Stimulated activated CD4-positive, alpha-beta T cell treated with anti-CD3 and anti-CD28 coated beads, TNF-alpha, amount 100 ng/mL, for 24 hours (primary cell): ENCODE data around the gene ABLIM2.
A peak's percentile ranks its signal among the peaks of the same experiment; 100 is the strongest.

Experiments used
- DNase-seq, 3 experiments: peaks; one replicate each; pipeline ENCODE4 v3.0.0-alpha.2; 2020; ENCODE audit warnings: low read depth in 3 of 3

Gene ABLIM2

GRCh38 chr4:8005033-8005808 is 153.4 kb downstream of the ABLIM2 start:
- DNase-seq, result no peak

GRCh38 chr4:8004066-8004465 is 154.5 kb downstream of the ABLIM2 start:
- no peak for DNase-seq

GRCh38 chr4:8002525-8003309 is 155.9 kb downstream of the ABLIM2 start:
- no peak for DNase-seq

- no peak for DNase-seq
These were observed 156.9 kb downstream of the ABLIM2 start for GRCh38 chr4:8001564-8002355.

GRCh38 chr4:8000721-8001491 is 157.7 kb downstream of the ABLIM2 start:
- DNase-seq, result no peak

GRCh38 chr4:8000247-8000646 is 158.4 kb downstream of the ABLIM2 start:
- DNase-seq, result no peak

GRCh38 chr4:7999695-8000094 is 158.9 kb downstream of the ABLIM2 start:
- DNase-seq, result no peak

GRCh38 chr4:7999279-7999678 is 159.3 kb downstream of the ABLIM2 start:
- DNase-seq, result no peak

- no peak for DNase-seq
These were observed 160.2 kb downstream of the ABLIM2 start for GRCh38 chr4:7998447-7998846.

GRCh38 chr4:7995866-7996265 is 162.7 kb downstream of the ABLIM2 start:
- DNase-seq, result no peak

GRCh38 chr4:7995135-7995534 is 163.5 kb downstream of the ABLIM2 start:
- no peak for DNase-seq

GRCh38 chr4:7993671-7994070 is 164.9 kb downstream of the ABLIM2 start:
- no peak for DNase-seq

- no peak for DNase-seq
These were observed 165.8 kb downstream of the ABLIM2 start for GRCh38 chr4:7992846-7993245.

GRCh38 chr4:7990807-7991459 is 167.7 kb downstream of the ABLIM2 start:
- no peak for DNase-seq

GRCh38 chr4:7989654-7990053 is 169.0 kb downstream of the ABLIM2 start:
- no peak for DNase-seq

GRCh38 chr4:7988437-7988836 is 170.2 kb downstream of the ABLIM2 start:
- no peak for DNase-seq

GRCh38 chr4:7987148-7987989 is 171.2 kb downstream of the ABLIM2 start:
- DNase-seq, result peak; percentile 65 to 74 (median 71)

GRCh38 chr4:7985891-7986441 is 172.6 kb downstream of the ABLIM2 start:
- no peak for DNase-seq

- no peak for DNase-seq
These were observed 173.5 kb downstream of the ABLIM2 start for GRCh38 chr4:7985072-7985471.
